ENCODE data around the gene KCNK1.

- TF ChIP-seq ZBTB43 (CRISPR knock-in tag; conservative IDR thresholded peaks at IDR 0.05): no peak
- TF ChIP-seq CHCHD3 (CRISPR knock-in tag; IDR thresholded peaks at IDR 0.05): no peak
- no peak for TF ChIP-seq CTCF (CRISPR knock-in tag; IDR thresholded peaks at IDR 0.05)
- TF ChIP-seq RAD21 (CRISPR knock-in tag; IDR thresholded peaks at IDR 0.05): no peak
- TF ChIP-seq KAT2B (IDR thresholded peaks at IDR 0.05; ENCODE audit: borderline replicate concordance, low read depth, low read length): no peak
These were observed 26.3 kb downstream of the KCNK1 start for GRCh38 chr1:233640179-233640578.
